Glutamatergic neuron (in vitro differentiated cells): ENCODE results near the gene SLC2A6. TPM values are rescaled to one million over a fixed set of nuclear protein-coding genes. Genes with fewer than 3 reads are reported as not detected.

Experiments used
- DNase-seq: peaks from one replicate; pipeline ENCODE4 v3.0.0; 2022
- H3K27ac Mint-ChIP-seq: one replicate; pipeline ENCODE4 v1.8.0; 2020; ENCODE audit warnings: mild to moderate bottlenecking, mixed read lengths, inconsistent platforms; ENCODE audit not compliant: unreplicated experiment
- H3K27me3 Mint-ChIP-seq: one replicate; pipeline ENCODE4 v1.8.0; 2020; ENCODE audit warnings: mild to moderate bottlenecking, moderate library complexity, mixed read lengths, inconsistent platforms; ENCODE audit not compliant: unreplicated experiment
- H3K36me3 Mint-ChIP-seq: one replicate; pipeline ENCODE4 v1.8.0; 2020; ENCODE audit warnings: mild to moderate bottlenecking, mixed read lengths, inconsistent platforms; ENCODE audit not compliant: unreplicated experiment
- H3K4me1 Mint-ChIP-seq: one replicate; pipeline ENCODE4 v1.8.0; 2020; ENCODE audit warnings: mild to moderate bottlenecking, low read depth, mixed read lengths, inconsistent platforms; ENCODE audit not compliant: unreplicated experiment
- H3K4me3 Mint-ChIP-seq: one replicate; pipeline ENCODE4 v1.8.0; 2020; ENCODE audit warnings: mild to moderate bottlenecking, mixed read lengths, inconsistent platforms; ENCODE audit not compliant: unreplicated experiment
- H3K9me3 Mint-ChIP-seq: one replicate; pipeline ENCODE4 v1.8.0; 2020; ENCODE audit warnings: mild to moderate bottlenecking, moderate library complexity, mixed read lengths, inconsistent platforms; ENCODE audit not compliant: unreplicated experiment
- CTCF ChIP-seq: fragments of 200-600 bp; sonication (generic); IDR thresholded peaks from one replicate; pipeline ENCODE4 v1.5.0; 2021; ENCODE audit not compliant: partially characterized antibody, unreplicated experiment
- total RNA-seq: library from RNA; stranded (reverse); fragmentation: NEBNext Ultra II Directional; extraction: Animal tissue kit (Norgen Biotek cat#: 25700); gene quantifications from one replicate; pipeline ENCODE4 v1.2.1, GENCODE V29; 2021; ENCODE audit not compliant: unreplicated experiment

SLC2A6 gene
- total RNA-seq, 1 donor from 2014 or later, result 104 TPM

DNA sequence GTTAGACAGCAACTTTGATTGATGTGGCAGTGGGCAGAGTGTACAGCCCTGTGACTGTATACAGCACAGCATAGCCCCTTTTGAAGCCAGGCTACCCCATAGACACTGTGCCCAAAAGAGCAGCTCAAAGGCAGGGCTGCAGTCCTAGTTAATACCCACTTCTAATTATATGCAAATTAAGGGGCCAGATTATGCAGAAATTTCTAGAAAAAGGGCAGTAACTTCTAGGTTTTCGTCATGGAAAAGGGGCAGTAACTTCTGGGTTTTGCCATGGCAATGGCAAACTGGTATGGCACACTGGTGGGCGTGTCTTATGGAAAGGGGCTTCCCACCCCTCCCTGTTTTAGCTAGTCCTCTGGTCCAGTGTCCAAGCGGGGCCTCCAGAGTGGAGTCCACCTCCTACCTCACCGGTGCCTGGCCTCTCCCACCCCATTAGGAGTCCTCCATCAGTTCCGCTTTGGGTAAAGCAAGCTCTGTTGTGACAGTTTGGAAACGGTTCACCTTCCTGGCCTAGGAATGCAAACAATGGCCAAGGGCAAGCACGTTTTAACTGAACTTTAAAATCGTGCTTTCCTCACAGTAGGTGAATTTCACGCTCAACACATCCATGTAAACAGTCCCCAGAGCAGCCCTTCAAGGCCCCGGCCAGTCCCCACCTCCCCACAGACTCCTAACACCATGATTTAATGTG, 51.1 kb downstream of the SLC2A6 start:
- Mint-ChIP-seq H3K27me3 (no peaks in the 10 kb centered on the region), H3K9me3 (peaks cover 4% of the 10 kb centered on the region), H3K4me3 (peak overlapping the region; percentile 81), H3K4me1 (peaks cover 2% of the 10 kb centered on the region), H3K27ac (no peak overlapping the region), H3K36me3 (peaks cover 6% of the 10 kb centered on the region)
- TF ChIP-seq CTCF, result no peak
- no peak for DNase-seq

DNA sequence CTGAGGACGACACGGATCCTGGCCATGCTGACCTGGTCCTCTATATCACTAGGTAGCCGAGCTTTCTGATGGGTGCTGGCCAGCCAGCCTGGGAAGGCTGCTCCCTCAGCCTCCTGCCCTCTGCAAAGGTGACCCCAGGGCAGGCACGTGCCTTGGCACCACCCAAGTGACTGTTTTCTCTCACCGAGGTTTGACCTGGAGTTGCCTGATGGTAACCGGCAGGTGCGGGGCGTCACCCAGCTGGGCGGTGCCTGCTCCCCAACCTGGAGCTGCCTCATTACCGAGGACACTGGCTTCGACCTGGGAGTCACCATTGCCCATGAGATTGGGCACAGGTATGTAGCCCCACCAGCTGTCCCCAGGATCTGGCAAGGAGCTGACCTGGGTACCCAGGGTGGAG, 52.9 kb downstream of the SLC2A6 start:
- Mint-ChIP-seq H3K9me3 (peaks cover 6% of the 10 kb centered on the region), H3K27me3 (peaks cover 2% of the 10 kb centered on the region), H3K27ac (no peak overlapping the region), H3K36me3 (peaks cover 6% of the 10 kb centered on the region), H3K4me1 (peaks cover 2% of the 10 kb centered on the region), H3K4me3 (no peak overlapping the region)
- TF ChIP-seq CTCF, result no peak
- DNase-seq, result no peak

DNA sequence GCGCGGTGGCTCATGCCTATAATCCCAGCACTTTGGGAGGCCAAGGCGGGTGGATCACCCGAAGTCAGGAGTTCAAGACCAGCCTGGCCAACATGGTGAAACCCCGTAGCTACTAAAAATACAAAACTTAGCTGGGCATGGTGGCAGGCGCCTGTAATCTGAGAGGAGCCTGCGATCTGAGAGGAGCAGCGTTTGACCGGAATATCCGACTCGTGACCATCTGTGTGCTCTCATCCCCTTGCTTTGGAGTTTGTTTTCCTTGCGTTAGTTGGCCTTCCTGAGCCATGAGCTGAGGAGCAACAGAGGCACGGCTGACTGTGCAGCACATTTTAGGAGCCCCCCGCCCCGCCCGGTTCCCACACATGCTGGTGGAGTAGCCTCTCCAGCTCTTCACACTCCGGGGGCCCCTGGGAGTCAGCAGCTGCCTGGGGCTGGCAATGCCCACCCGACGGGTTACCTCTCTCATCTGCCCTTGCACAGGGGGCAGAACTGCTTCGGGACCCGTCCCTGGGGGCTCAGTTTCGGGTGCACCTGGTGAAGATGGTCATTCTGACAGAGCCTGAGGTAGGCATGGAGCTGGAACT, 53.8 kb downstream of the SLC2A6 start:
- no peak overlapping the region for H3K4me3 Mint-ChIP-seq
- peaks cover 6% of the 10 kb centered on the region for H3K36me3 Mint-ChIP-seq
- peaks cover 2% of the 10 kb centered on the region for H3K27me3 Mint-ChIP-seq
- DNase-seq, result no peak
- TF ChIP-seq CTCF, result no peak
- H3K4me1 Mint-ChIP-seq, result peaks cover 2% of the 10 kb centered on the region
- peaks cover 6% of the 10 kb centered on the region for H3K9me3 Mint-ChIP-seq
- H3K27ac Mint-ChIP-seq, result no peak overlapping the region

DNA sequence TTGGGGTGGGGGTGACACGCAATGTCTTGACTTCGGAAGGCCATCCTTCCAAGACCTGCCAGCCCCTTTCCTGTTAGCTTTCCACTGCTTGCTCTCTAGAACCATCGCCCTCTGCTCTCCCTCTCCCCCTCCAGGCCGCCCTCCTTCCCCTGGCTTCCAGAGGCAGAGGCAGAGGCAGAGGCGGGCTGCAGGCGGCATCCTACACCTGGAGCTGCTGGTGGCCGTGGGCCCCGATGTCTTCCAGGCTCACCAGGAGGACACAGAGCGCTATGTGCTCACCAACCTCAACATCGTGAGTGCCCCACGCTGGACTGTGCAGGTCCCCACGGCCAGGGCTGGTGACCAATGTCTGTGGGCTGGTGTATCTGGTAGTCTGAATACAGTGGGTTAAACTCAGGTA, 54.7 kb downstream of the SLC2A6 start:
- no peak overlapping the region for H3K4me3 Mint-ChIP-seq
- peaks cover 6% of the 10 kb centered on the region for H3K36me3 Mint-ChIP-seq
- peaks cover 2% of the 10 kb centered on the region for H3K4me1 Mint-ChIP-seq
- H3K27me3 Mint-ChIP-seq, result peaks cover 4% of the 10 kb centered on the region
- peaks cover 6% of the 10 kb centered on the region for H3K9me3 Mint-ChIP-seq
- no peak for DNase-seq
- TF ChIP-seq CTCF, result no peak
- H3K27ac Mint-ChIP-seq, result no peak overlapping the region

- no peak overlapping the region for H3K4me3 Mint-ChIP-seq
- peaks cover 7% of the 10 kb centered on the region for H3K9me3 Mint-ChIP-seq
- TF ChIP-seq CTCF, result no peak
- H3K4me1 Mint-ChIP-seq, result peaks cover 10% of the 10 kb centered on the region
- DNase-seq, result no peak
- peaks cover 6% of the 10 kb centered on the region for H3K36me3 Mint-ChIP-seq
- peaks cover 6% of the 10 kb centered on the region for H3K27me3 Mint-ChIP-seq
- H3K27ac Mint-ChIP-seq, result no peak overlapping the region
Measured at GRCh38 chr9:133423216-133423615, 55.7 kb downstream of the SLC2A6 start.
